Right lobe of liver (tissue), 4 donors: Measurements from ENCODE around the gene KRTAP12-3.

Experiments
- POLR2A ChIP-seq: fragments of 450-650 bp; IDR thresholded peaks from one replicate; pipeline ENCODE4 v1.6.1; 2017; ENCODE audit warnings: antibody characterized with exemption, mild to moderate bottlenecking
- TF ChIP-seq, protein P1 (sequence below), 4 donors: fragments of 200-600 bp in 3 of 4; fragments of 450-650 bp in 1 of 4; IDR thresholded peaks; one replicate each; pipeline versions ENCODE4 v1.5.1 to v1.8.0; 2016 to 2022; ENCODE audit warnings: antibody characterized with exemption in 4 of 4, mild to moderate bottlenecking in 2 of 4
- donor health status: DM: no; HTN: no; CAD: no.
- donor health status: DM: no; HTN: no; CAD: no.
- donor health status: DM: no; HTN: yes; CAD: no.

DNA sequence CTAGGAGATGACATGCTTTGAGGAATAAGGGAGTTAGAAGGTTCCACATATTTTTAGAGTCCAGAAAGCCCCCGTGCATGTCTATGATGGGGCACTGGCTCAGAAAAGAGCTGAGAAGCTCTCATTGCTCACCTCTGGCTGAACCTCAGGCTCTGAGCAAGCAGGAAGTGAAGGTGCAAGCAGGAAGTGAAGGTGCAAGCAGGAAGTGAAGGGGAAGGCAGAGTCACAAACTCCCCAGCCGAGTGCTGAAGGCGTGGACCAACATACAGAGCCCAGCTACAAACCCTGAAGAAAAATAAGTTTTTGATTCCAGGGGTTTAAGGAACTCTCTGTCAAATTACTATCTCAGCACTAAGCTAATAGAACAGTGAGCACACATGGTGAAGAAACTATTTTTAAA is 38.8 kb upstream of the KRTAP12-3 start:
- no peak for TF ChIP-seq POLR2A
- TF ChIP-seq, protein P1, sequence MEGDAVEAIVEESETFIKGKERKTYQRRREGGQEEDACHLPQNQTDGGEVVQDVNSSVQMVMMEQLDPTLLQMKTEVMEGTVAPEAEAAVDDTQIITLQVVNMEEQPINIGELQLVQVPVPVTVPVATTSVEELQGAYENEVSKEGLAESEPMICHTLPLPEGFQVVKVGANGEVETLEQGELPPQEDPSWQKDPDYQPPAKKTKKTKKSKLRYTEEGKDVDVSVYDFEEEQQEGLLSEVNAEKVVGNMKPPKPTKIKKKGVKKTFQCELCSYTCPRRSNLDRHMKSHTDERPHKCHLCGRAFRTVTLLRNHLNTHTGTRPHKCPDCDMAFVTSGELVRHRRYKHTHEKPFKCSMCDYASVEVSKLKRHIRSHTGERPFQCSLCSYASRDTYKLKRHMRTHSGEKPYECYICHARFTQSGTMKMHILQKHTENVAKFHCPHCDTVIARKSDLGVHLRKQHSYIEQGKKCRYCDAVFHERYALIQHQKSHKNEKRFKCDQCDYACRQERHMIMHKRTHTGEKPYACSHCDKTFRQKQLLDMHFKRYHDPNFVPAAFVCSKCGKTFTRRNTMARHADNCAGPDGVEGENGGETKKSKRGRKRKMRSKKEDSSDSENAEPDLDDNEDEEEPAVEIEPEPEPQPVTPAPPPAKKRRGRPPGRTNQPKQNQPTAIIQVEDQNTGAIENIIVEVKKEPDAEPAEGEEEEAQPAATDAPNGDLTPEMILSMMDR (IDR thresholded peaks at IDR 0.05): no peak
